ENCODE data around the gene DLG5.

Gene DLG5

GRCh38 chr10:77905781-77906180 lies 20.8 kb downstream of the DLG5 start:
- H3K9me3 ChIP-seq (ENCODE audit: severe bottlenecking), result no peaks in the 10 kb centered on the region
- peaks cover 27% of the 10 kb centered on the region for H3K36me3 ChIP-seq
- DNase-seq, result no peak
- no peak for TF ChIP-seq CTCF (IDR thresholded peaks at IDR 0.05; ENCODE audit: low read depth, low read length)
- H3K27me3 ChIP-seq (ENCODE audit: insufficient read depth, low read depth, severe bottlenecking), result no peaks in the 10 kb centered on the region
- no peak overlapping the region for H3K4me3 ChIP-seq (ENCODE audit: low read depth, low read length)
- no peak overlapping the region for H3K27ac ChIP-seq

GRCh38 chr10:77905086-77905748 lies 21.3 kb downstream of the DLG5 start:
- H3K27me3 ChIP-seq (ENCODE audit: insufficient read depth, low read depth, severe bottlenecking), result no peaks in the 10 kb centered on the region
- H3K36me3 ChIP-seq, result peaks cover 27% of the 10 kb centered on the region
- H3K9me3 ChIP-seq (ENCODE audit: severe bottlenecking), result no peaks in the 10 kb centered on the region
- TF ChIP-seq CTCF (IDR thresholded peaks at IDR 0.05; ENCODE audit: low read depth, low read length), result no peak
- DNase-seq, result no peak
- no peak overlapping the region for H3K4me3 ChIP-seq (ENCODE audit: low read depth, low read length)
- H3K27ac ChIP-seq, result no peak overlapping the region

GRCh38 chr10:77904100-77904840 lies 22.3 kb downstream of the DLG5 start:
- DNase-seq, result no peak
- no peak for TF ChIP-seq CTCF (IDR thresholded peaks at IDR 0.05; ENCODE audit: low read depth, low read length)
- H3K27ac ChIP-seq, result no peak overlapping the region
- H3K9me3 ChIP-seq (ENCODE audit: severe bottlenecking), result no peaks in the 10 kb centered on the region
- H3K27me3 ChIP-seq (ENCODE audit: insufficient read depth, low read depth, severe bottlenecking), result no peaks in the 10 kb centered on the region
- H3K36me3 ChIP-seq, result peaks cover 27% of the 10 kb centered on the region
- H3K4me3 ChIP-seq (ENCODE audit: low read depth, low read length), result no peak overlapping the region

GRCh38 chr10:77902159-77902558 lies 24.4 kb downstream of the DLG5 start:
- TF ChIP-seq CTCF (IDR thresholded peaks at IDR 0.05; ENCODE audit: low read depth, low read length), result no peak
- DNase-seq, result no peak
- H3K4me3 ChIP-seq (ENCODE audit: low read depth, low read length), result no peak overlapping the region
- H3K27me3 ChIP-seq (ENCODE audit: insufficient read depth, low read depth, severe bottlenecking), result no peaks in the 10 kb centered on the region
- peaks cover 18% of the 10 kb centered on the region for H3K36me3 ChIP-seq
- no peak overlapping the region for H3K27ac ChIP-seq
- H3K9me3 ChIP-seq (ENCODE audit: severe bottlenecking), result no peaks in the 10 kb centered on the region

- no peak for TF ChIP-seq CTCF (IDR thresholded peaks at IDR 0.05; ENCODE audit: low read depth, low read length)
- no peak overlapping the region for H3K4me3 ChIP-seq (ENCODE audit: low read depth, low read length)
- H3K27ac ChIP-seq, result no peak overlapping the region
- DNase-seq, result no peak
- no peaks in the 10 kb centered on the region for H3K27me3 ChIP-seq (ENCODE audit: insufficient read depth, low read depth, severe bottlenecking)
- no peaks in the 10 kb centered on the region for H3K9me3 ChIP-seq (ENCODE audit: severe bottlenecking)
- H3K36me3 ChIP-seq, result peaks cover 15% of the 10 kb centered on the region
Observed at GRCh38 chr10:77901743-77902142, 24.8 kb downstream of the DLG5 start.

Measured in WERI-Rb-1 (cell line).